HG03342 (cell line): Measurements from ENCODE around the gene CSRNP2.

ENCODE experiments used
- ATAC-seq: cut with Tn5 transposase; IDR thresholded peaks from one replicate; pipeline ENCODE4 v1.9.1; 2021; ENCODE audit warnings: mild to moderate bottlenecking, moderate library complexity; ENCODE audit not compliant: unreplicated experiment

CSRNP2 gene, protein sequence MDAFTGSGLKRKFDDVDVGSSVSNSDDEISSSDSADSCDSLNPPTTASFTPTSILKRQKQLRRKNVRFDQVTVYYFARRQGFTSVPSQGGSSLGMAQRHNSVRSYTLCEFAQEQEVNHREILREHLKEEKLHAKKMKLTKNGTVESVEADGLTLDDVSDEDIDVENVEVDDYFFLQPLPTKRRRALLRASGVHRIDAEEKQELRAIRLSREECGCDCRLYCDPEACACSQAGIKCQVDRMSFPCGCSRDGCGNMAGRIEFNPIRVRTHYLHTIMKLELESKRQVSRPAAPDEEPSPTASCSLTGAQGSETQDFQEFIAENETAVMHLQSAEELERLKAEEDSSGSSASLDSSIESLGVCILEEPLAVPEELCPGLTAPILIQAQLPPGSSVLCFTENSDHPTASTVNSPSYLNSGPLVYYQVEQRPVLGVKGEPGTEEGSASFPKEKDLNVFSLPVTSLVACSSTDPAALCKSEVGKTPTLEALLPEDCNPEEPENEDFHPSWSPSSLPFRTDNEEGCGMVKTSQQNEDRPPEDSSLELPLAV

DNA sequence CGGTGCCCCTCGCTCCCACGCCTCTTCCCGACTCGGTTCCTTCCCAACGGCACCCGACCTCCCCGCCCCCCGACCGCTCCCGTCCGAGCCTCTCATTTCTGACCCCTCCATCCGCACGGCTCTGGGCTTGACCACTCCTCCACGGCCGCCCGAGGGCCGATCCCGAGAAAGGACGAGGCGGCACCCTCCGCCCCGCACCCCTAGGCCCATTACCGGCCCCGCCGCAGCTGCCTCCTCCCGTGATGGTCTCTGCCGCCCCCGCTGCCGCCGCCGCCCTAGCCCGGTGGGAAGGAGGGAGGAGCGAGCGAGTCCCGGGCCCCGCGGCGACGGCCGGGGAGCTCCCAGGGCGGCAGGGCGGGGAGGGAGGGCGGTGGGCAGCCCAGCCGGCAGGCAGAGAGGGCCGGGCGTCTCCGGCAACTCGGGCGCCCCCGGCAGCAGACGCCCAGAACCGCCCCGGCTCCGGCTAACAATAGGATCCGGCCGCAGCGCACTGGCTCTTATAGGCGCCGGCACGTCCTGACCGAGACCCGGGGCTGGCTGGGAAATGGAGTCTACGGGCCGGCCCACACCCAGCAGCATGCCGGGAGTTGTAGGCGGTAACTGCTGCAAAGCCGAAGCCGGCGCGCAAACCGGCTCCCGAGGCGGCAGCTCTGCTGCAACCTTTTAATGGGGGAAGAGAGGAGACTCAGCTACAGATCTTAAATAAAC, at the start of gene CSRNP2:
Gene CSRNP2, minus strand, starts transcription at position 471 of the 708 bp plus-strand sequence. CDS start 7,035 bp downstream, outside the sequence.
- ATAC-seq = peak; percentile 97

DNA sequence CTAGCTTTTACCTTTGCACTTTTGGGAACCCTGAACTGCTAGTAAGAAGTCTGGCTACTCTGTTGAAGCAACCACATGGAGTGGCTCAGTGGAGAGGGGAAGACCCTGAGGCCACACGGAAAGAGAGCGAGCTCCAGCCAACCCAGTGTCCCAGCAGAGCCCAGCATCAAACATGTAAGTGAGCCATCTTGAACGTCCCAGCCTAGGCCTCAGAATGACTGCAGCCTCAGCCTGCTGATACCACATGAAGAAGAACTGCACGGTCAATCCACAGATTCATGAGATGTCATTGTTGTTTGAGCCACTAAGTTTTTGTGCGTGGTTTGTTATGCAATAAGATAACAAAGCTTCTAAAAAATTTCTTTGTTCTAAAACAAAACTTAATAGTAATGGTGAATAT, 49.3 kb upstream of the CSRNP2 start:
- no peak for ATAC-seq

DNA sequence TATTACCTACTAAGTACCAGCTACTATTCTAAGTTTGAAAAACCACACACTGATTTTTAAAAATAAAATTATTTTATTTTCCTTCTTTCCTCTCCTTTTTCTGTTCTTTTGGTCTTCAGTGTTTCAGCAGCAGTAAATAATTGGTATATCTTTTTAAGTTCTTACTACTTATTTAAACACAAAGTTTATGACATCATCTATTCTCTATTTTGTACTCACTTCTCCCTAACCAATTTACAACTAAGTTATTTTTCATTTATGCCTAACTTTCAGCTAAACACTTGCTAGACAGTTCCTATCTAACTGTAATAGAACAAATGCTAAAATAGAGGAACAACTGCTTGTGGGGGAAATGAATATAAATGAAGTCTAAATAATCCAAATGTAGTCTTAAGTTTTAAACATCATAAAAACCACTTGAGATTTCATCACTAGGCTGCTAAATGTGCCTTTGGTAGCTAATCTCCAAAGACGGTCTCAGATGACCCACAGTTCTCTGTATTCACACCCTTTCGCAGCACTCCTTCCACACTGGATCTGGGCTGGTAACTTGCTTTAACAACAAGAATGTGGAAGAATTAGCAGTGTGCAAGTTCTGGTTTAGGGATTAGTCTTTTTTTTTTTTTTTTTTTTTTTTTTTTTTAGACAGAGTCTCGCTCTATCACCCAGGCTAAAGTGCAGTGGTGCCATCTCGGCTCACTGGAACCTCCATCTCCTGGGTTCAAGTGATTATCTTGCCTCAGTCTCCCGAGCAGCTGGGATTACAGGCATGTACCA, 48.5 kb upstream of the CSRNP2 start:
- ATAC-seq = no peak

DNA sequence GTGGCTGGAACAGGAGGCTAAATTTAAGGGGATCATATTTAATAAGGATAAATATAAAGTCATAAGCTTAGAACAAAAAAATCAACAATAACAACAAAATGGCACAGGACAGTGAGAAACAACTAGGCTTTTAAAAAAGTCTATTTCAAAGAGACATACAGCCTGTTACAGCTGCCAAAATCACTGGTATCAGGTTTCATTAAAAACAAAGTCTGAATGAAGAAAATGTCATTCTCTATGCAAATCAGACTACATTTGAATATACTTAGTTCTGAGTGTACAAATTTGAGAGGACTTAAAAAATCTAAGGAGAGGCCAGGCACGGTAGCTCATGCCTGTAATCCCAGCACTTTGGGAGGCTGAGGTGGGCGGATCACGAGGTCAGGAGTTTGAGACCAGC, 45.5 kb upstream of the CSRNP2 start:
- ATAC-seq = no peak

DNA sequence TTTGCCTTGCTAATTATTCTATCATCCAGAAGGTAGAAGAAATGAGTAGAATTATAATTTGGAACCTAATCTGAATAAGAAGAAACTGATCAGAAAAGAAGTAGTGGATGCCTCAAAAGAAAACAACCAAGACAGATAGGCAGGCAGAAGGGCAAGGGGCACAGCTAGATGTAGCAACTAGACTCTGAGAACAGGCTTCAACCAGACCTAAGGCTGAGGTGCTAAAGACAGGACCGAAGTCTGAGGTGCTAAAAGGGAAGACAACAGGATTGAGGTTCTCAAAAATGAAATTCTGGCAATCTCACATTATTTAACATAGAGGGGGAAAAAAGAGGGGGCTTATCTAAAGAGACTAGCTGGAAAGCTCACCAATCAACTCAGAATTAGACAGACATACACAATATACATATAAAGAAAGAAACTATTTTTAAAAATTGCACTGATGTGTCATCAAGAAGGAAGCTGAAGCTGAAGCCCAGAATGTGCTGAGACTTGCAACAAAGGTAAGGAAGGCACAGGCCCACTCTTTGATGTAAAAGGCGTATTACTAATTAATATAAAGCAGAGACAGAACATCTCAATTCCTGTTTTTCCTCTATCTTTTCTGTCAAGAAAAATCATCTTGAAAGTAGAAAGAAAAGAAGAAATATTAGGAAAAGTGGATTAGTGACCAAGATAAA, 43.8 kb upstream of the CSRNP2 start:
- no peak for ATAC-seq

DNA sequence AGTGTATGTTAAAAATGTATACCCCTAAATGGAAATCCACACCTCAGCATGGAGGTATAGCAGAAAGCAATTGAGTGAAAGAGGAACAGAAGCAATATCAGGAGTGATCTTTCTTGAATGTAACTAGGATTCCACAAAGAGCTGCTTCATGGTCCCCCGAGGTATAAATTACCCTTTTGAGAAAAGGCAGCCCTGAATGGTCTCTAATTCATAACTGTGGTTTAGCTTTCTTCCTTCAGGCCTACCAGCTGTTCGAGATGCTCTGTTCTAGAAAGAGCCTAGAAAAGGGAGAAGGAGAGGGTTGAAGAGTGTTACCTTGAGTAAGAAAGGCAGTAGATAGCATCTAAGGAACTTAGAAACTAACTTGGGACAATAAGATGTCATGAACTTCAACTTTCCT, 42.9 kb upstream of the CSRNP2 start:
- ATAC-seq = no peak

DNA sequence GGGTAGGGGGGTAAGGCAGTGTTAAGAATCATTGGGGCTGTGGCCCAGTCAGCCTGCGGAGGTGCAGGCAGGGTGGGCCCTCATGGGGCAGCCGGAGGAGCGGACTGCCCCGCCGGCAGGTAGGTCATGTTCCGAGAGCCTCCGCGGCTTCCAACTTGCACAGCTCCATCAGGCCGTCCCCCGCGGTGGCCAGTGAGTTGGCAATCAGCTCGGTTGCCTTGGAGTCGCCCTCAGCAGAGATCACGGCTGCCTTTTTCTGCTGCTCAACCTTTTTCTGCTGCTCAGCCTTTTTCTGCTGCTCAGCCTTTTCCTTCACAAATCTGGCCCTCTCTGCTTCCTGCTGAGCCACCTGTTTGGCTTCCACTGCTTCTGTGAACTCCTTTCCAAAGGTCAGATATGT, 41.1 kb upstream of the CSRNP2 start:
- no peak for ATAC-seq

DNA sequence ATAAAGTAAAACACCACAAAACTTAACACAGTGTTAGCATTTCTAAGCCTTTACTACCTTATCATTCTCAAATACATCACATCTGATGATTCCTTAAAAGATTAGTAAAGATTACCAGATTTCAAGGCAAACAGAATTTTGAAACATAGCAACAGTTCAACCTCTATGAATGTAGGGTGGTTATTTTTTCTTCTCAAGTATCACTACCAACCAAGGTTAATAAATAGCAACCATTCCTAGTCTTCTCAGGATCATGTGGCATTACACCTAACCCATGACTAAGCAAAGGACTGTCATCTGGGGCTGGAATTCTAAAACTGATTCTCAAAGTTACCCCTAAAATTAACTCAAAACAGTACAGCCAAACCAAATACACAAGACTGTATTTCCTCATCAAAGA, 39.4 kb upstream of the CSRNP2 start:
- ATAC-seq = no peak

DNA sequence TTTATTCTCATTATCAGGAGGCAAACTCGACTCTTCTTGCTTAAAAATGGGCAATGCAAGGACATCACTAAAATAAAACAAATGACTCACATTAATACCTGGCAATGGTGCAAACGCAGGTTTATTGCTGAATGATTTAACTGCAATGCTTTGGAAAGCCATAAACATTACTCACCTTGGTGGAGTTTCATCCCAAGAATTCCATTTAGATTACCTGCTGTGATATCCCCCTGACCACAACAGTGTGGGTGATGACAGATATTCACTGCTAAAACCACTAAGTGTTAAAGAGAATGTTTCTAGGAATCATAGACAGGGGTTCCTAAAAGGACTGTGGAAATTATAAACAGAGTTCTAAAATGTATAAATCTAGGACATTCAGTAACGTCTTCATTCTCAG, 35.3 kb upstream of the CSRNP2 start:
- ATAC-seq = no peak

DNA sequence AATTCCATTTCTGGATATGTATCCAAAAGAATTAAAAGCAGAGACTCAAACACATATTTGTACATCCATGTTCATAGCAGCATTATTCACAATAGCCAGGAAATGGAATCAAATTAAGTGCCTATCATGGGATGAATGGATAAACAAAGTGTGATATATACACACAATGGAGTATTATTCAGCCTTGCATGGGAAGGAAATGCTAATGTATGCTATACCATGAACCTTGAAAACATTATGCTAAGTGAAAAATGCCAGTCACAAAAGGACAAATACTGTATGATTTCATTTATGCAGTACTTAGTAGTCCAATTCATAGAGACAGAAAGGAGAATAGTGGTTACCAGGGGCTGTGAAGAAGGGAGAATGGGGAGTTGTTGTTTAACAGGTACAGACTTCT, 32.1 kb upstream of the CSRNP2 start:
- no peak for ATAC-seq

DNA sequence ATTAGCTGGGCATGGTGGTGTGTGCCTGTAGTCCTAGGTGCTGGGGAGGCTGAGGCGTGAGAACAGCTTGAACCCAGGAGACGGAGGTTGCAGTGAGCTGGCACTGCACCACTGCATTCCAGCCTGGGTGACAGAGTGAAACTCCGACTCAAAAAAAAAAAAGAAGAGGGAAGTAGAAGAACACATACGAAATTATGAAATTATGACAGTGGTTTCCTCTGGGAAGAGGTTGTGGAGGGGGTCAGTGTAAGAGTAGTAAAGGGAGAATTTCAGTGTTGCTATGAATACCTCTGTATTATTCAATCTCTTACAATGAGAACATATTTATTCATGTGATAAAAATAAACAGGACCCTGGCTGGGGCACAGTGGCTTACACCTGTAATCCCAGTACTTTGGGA, 24.7 kb upstream of the CSRNP2 start:
- no peak for ATAC-seq

DNA sequence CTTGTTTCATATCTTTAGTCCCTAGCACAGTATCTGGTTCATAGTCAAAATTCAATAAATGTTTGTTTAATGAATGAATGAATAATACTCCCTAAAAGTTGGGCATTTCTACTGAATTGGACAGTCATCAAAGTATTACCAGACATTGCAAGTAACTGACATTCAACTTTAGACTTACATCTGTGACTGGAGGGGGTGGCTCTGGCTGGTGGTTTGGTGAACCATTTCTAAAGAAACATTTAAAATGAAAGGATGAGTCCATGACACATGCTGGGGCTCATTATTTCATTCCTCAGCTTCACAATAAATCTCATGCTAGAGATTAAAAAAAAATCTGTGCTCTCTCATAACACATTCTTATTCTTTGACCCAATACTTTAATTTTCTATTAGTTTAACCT, 20.6 kb upstream of the CSRNP2 start:
- no peak for ATAC-seq

DNA sequence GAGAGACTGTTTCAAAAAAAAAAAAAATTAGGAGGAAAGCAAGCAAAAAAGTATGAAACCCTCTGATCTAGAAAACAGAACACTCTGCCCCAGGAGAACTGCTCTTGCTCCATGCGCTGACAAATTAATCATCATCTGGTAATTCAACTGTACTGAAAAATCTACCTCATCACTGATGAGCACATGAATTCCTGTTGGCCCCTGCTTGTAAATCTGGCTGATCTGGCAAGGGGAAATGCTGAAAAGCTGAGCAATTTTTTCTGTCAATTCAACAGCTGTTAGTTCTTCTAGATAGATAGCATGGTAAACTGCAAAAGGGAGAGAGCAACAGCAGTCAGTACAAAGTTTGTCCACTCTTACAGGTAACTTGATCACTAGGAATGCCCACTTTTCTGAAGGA, 15.2 kb upstream of the CSRNP2 start:
- ATAC-seq = no peak

DNA sequence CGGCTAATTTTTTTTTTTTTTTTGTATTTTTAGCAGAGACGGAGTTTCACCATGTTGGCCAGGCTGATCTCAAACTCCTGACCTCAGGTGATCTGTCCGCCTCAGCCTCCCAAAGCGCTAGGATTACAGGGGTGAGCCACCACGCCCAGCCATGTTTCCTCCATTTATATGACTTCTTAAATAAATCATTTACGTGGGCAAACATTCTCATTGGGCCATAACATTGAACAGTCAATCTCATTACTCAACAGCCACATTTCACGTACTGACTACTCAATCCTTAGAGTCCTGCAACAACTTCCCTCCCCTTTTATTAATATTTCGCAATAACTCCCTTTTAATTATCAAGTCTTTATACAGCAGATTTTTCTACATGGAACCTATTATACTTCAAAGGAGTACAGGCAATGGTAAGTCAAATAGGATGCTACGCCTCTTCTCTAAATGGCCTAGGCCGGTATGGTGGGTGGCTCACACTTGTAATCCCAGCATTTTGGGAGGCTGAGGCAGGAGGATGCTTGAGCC, 7.4 kb upstream of the CSRNP2 start:
- ATAC-seq = no peak

DNA sequence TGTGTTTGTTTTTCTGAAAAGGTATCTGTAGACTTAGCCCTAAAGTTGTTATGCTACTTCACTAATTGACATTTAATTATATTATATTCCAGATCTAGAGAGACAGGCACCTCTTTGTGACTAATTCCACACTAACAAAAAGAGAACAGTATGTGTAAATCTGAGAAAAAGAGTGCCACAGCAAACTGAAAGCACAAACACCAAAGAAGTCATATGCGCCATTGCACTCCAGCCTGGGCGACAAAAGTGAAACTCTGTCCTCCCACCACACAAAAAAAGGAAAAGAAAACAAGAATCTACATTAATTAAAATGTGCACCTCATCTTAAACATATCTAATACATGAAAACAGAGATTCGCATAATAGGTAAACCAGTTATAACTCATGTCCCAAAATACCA, 4.4 kb upstream of the CSRNP2 start:
- ATAC-seq = no peak

DNA sequence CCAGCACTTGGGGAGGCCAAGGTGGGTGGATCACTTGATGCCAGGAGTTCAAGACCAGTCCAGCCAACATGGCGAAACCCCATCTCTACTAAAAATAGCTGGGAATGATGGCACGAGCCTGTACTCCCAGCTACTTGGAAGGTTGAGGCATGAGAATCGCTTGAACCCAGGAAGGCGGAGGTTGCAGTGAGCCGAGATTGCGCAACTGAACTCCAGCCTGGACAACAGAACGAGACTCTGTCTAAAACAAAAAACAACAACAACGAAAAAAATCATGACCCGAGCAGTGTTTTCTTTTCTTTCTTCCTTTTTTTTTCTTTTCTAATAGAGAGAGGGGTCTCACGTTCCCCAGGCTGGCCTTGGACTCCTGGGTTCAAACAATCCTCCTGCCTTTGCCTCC, 3.5 kb upstream of the CSRNP2 start:
- no peak for ATAC-seq

DNA sequence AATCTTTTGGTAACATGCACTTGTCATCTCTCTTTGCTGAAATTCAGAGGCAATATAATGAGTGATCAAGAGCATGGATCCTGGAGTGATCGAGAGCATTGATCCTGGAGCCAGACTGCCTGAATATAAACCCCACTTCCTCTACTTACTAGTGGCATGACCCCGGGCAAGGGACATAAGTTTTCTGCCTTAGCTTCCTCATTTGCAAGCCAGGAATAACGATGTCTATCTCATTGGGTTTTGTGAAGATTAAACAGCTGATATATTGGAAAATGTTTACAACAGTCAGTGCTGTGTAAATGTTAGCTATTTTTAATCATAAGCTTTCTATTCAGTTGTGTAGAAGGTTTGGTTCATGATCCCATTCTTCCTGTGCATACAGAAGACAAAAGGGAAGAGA, 2.4 kb upstream of the CSRNP2 start:
- no peak for ATAC-seq

DNA sequence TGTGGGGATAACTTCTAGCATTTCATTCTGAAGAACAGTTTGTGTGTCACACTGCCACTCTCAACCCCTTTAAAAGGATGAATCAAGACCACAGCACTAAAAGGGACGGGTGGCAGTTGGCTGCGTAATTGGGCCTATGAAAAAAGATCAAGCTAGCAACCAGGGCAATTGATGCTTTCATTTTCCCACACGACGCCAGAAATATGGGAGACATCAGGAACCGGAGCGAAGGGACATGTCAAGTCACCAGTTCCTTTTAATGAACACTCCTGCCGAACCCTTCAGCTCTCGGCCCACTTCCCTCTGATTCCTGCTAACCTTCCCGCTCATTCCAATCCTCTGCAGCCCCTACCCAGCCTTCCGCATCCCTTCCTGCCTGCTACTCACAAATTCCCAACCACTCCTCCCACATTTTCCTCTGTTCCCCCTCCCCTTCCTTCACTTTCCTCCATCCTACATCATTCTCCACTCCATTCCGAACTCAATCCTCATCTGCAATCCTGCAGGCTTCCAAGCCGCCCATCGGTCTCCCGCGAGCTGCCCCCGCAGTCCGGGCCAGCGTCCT, 753 bp downstream of the CSRNP2 start:
- ATAC-seq = no peak

DNA sequence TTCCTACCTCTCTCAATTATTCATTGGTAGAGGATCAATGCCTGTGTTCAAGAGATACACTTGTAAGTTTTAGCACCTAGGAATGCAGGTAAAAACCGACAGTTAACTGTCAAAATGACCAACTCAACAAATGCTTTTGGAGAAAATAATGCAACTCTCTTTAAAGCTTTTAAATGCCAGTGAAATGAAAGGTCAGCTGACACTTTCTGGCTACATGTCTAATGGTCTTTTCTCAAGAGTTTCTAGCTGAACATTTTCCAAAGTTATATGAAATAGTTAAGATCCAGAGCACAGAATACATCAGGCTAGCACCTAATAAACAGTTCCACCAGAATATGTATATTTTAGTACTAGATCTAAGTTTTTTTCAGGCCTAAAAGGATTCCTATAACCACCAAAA, 2.0 kb downstream of the CSRNP2 start:
- ATAC-seq = no peak

DNA sequence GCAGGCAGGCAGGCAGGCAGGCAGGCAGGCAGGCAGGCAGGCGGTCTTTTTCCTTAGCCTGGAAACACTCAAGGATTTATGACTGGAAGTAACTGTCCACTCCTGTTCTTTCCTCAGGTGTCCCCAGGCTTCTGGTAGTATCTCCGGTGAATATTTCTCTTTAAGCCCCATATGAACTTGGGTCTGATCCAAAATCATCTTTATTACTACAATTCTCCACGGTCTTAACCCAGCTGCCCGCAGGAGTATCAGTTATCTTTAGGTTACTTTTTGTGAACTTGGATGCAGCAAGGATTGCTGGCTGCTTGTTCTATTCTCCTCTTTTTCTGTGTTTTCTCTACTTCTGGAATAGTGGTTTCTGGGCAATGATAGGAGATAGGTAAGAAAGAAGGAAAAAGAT, 3.3 kb downstream of the CSRNP2 start:
- no peak for ATAC-seq
